HL-60 (cell line): ENCODE measurements around the gene WDR5.

Source experiments
- DNase-seq, 2 experiments: peaks; one replicate each; pipeline ENCODE4 v3.0.0-alpha.2; 2010 to 2020; ENCODE audit warnings: low read depth in 1 of 2, low spot score in 1 of 2
- H3K27ac ChIP-seq: fragments of 250-450 bp; sonication (Bioruptor Pico); replicated peaks from 2 replicates; pipeline ENCODE4 v1.5.1; 2020; ENCODE audit warnings: mild to moderate bottlenecking, moderate library complexity
- H3K27me3 ChIP-seq: fragments of 250-450 bp; sonication (Bioruptor Pico); 2 replicates; pipeline ENCODE4 v1.5.1; 2021; ENCODE audit warnings: mild to moderate bottlenecking, moderate library complexity; ENCODE audit not compliant: insufficient read depth, poor library complexity, severe bottlenecking
- H3K4me3 ChIP-seq: replicated peaks from 2 replicates; pipeline ENCODE4 v1.5.1; 2011; ENCODE audit warnings: mild to moderate bottlenecking, control low read depth, low read length; ENCODE audit not compliant: insufficient read depth
- CTCF ChIP-seq: IDR thresholded peaks from one replicate; pipeline ENCODE4 v1.5.1; 2011; ENCODE audit warnings: low read length, control low read depth, inconsistent platforms; ENCODE audit not compliant: insufficient read depth
- GABPA ChIP-seq: IDR thresholded peaks from 2 replicates; pipeline ENCODE4 v1.6.1; 2012; ENCODE audit warnings: low read depth
- POLR2AphosphoS5 ChIP-seq: IDR thresholded peaks from 2 replicates; pipeline ENCODE4 v1.6.1; 2012; ENCODE audit warnings: low read depth
- REST ChIP-seq: IDR thresholded peaks from 2 replicates; pipeline ENCODE4 v1.6.1; 2012; ENCODE audit warnings: low read depth; ENCODE audit not compliant: insufficient replicate concordance
- SPI1 ChIP-seq: IDR thresholded peaks from 2 replicates; pipeline ENCODE4 v1.6.1; 2012; ENCODE audit warnings: low read depth, mild to moderate bottlenecking, borderline replicate concordance
- long read RNA-seq: library from polyadenylated mRNA; unstranded; transcript quantifications from one replicate; pipeline ENCODE4 v2.0.0, GENCODE V29; 2020

The WDR5 gene
- long read RNA-seq, transcript WDR5-201 (14 exons, 3,151 nt): major isoform, 214 of 250 reads
- long read RNA-seq, partial matches to known transcripts: 17 of 250 reads
- long read RNA-seq, other reads (novel, unspliced or antisense): 19 of 250 reads

GRCh38 chr9:134135343-134136117, at the start of gene WDR5:
TSS of gene WDR5 (plus strand) at chr9:134136082. CDS start at chr9:134139878, 3,796 bp downstream.
- TF ChIP-seq REST (peak; percentile 30), CTCF (no peak), SPI1 (peak; percentile 36; the same call in 1 of the 2 replicates), POLR2AphosphoS5 (peak; percentile 30; the same call in 1 of the 2 replicates)

GRCh38 chr9:134088063-134088725, 47.7 kb upstream of the WDR5 start:
- Histone ChIP-seq H3K4me3 (no peak overlapping the region), H3K27ac (no peak overlapping the region), H3K27me3 (peaks cover 2% of the 10 kb centered on the region)
- TF ChIP-seq CTCF (no peak), GABPA (no peak), REST (no peak), POLR2AphosphoS5 (no peak), SPI1 (no peak)
- DNase-seq: no peak

More at GRCh38 chr9:134135343-134136117, at the start of gene WDR5:
- peak; percentile 70 to 91 for DNase-seq
- Histone ChIP-seq H3K4me3 (peak within 1 kb of the TSS; percentile 94), H3K27me3 (no peaks in the 10 kb centered on the region), H3K27ac (peak within 1 kb of the TSS; percentile 99)

- Histone ChIP-seq H3K27ac (no peak overlapping the region), H3K27me3 (peaks cover 6% of the 10 kb centered on the region), H3K4me3 (no peak overlapping the region)
- DNase-seq: no peak
- TF ChIP-seq POLR2AphosphoS5 (no peak), CTCF (no peak), GABPA (no peak), SPI1 (no peak), REST (no peak)
Observed at GRCh38 chr9:134089972-134090371, 45.9 kb upstream of the WDR5 start.
